ENCODE data around the gene ZNF546. TPM values are rescaled to one million over a fixed set of nuclear protein-coding genes. Genes with fewer than 3 reads are reported as not detected.

The ZNF546 gene
- total RNA-seq = 10 to 100 TPM in 2 of 4 donors, 1 to 10 TPM in 2; 4.2 to 13.3 (median 9.0) TPM

GRCh38 chr19:39996811-39997637 is at the start of gene ZNF546:
ZNF546 (plus strand) TSS chr19:39997060; CDS start chr19:39998327, 1,267 bp downstream.
- Histone ChIP-seq H3K27ac (peak within 1 kb of the TSS; percentile 75 to 92 (median 90)), H3K9me3 (peaks cover 0 to 11% (median 0%) of the 10 kb centered on the region in 4 donors), H3K36me3 (peaks cover 0 to 21% (median 0%) of the 10 kb centered on the region in 3 donors), H3K4me1 (peaks cover 0 to 19% (median 0%) of the 10 kb centered on the region in 4 donors), H3K4me3 (peak within 1 kb of the TSS; percentile 42 to 90 (median 64)), H3K27me3 (no peaks in the 10 kb centered on the region)
- DNase-seq (ENCODE audit: low spot score in 2 of 2) = peak; percentile 75 to 91
- TF ChIP-seq EP300 (IDR thresholded peaks at IDR 0.05) (peak; percentile 84 to 95), POLR2A (IDR thresholded peaks at IDR 0.05) (peak; percentile 78 to 79)
- TF ChIP-seq, protein P1, sequence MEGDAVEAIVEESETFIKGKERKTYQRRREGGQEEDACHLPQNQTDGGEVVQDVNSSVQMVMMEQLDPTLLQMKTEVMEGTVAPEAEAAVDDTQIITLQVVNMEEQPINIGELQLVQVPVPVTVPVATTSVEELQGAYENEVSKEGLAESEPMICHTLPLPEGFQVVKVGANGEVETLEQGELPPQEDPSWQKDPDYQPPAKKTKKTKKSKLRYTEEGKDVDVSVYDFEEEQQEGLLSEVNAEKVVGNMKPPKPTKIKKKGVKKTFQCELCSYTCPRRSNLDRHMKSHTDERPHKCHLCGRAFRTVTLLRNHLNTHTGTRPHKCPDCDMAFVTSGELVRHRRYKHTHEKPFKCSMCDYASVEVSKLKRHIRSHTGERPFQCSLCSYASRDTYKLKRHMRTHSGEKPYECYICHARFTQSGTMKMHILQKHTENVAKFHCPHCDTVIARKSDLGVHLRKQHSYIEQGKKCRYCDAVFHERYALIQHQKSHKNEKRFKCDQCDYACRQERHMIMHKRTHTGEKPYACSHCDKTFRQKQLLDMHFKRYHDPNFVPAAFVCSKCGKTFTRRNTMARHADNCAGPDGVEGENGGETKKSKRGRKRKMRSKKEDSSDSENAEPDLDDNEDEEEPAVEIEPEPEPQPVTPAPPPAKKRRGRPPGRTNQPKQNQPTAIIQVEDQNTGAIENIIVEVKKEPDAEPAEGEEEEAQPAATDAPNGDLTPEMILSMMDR (IDR thresholded peaks at IDR 0.05) = peak in 1 of 5 experiments; percentile 18
- WGBS, 2 donors = 5 to 6% methylated on average over 47 to 49 of the region's 53 CpGs

- Histone ChIP-seq H3K4me3 (no peak overlapping the region), H3K27me3 (no peaks in the 10 kb centered on the region), H3K4me1 (peaks cover 0 to 8% (median under 1%) of the 10 kb centered on the region in 4 donors), H3K27ac (no peak overlapping the region), H3K9me3 (no peaks in the 10 kb centered on the region), H3K36me3 (no peaks in the 10 kb centered on the region)
- no peak for DNase-seq (ENCODE audit: low spot score in 2 of 2)
- TF ChIP-seq, protein P1 (IDR thresholded peaks at IDR 0.05) = no peak
- no peak for TF ChIP-seq EP300 (IDR thresholded peaks at IDR 0.05)
- no peak for TF ChIP-seq POLR2A (IDR thresholded peaks at IDR 0.05)
- whole genome bisulfite sequencing, 2 donors = 77 to 82% methylated on average over 2 of the region's 2 CpGs
These were observed 47.7 kb upstream of the ZNF546 start for GRCh38 chr19:39949026-39949747.

- Histone ChIP-seq H3K4me3 (no peak overlapping the region), H3K36me3 (no peaks in the 10 kb centered on the region), H3K4me1 (peaks cover 0 to 8% (median 0%) of the 10 kb centered on the region in 4 donors), H3K9me3 (no peaks in the 10 kb centered on the region), H3K27me3 (no peaks in the 10 kb centered on the region), H3K27ac (no peak overlapping the region)
- TF ChIP-seq POLR2A (IDR thresholded peaks at IDR 0.05) (no peak), EP300 (IDR thresholded peaks at IDR 0.05) (no peak)
- TF ChIP-seq, protein P1 (IDR thresholded peaks at IDR 0.05) = no peak
- 70 to 83% methylated on average over 2 of the region's 2 CpGs for WGBS, 2 donors
- no peak for DNase-seq (ENCODE audit: low spot score in 2 of 2)
These were observed 45.7 kb upstream of the ZNF546 start for GRCh38 chr19:39951065-39951650.

DNA sequence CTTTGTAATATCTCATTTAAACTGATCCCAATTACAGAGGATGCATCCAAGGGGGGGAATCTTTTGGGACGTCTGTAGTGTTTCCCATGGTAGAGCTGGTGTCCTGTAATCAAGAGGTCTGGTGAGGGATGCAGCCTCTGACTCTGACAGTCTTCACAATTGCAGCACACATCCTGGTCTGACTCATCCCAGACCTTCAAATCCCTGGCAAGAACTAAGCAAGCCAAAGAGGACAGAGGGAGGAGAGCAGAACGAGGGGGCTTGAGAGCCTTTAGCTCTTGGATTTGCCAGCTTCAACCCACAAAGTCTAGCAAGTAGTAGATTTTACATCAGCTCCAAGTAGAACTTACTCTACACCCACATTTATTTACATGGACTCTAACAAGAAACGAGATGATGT is 45.2 kb upstream of the ZNF546 start:
- H3K27me3 ChIP-seq = no peaks in the 10 kb centered on the region
- no peak overlapping the region for H3K4me3 ChIP-seq
- TF ChIP-seq POLR2A (IDR thresholded peaks at IDR 0.05) (no peak), EP300 (IDR thresholded peaks at IDR 0.05) (no peak)
- TF ChIP-seq, protein P1 (IDR thresholded peaks at IDR 0.05) = no peak
- WGBS, 2 donors = 34 to 47% methylated on average over 3 of the region's 3 CpGs
- no peak overlapping the region for H3K27ac ChIP-seq
- no peak for DNase-seq (ENCODE audit: low spot score in 2 of 2)
- no peaks in the 10 kb centered on the region for H3K9me3 ChIP-seq
- peaks cover 0 to 8% (median 0%) of the 10 kb centered on the region in 4 donors for H3K4me1 ChIP-seq
- H3K36me3 ChIP-seq = no peaks in the 10 kb centered on the region

Measured in tibial nerve (tissue), 4 donors.